Activated CD8-positive, alpha-beta T cell treated with anti-CD3 and anti-CD28 coated beads, Interleukin-2, amount 10 ng/mL, durations not matched to agents 7 days and 5 days (primary cell): ENCODE data around the gene TOLLIP. TPM values are rescaled to one million over a fixed set of nuclear protein-coding genes. Genes with fewer than 3 reads are reported as not detected.

ENCODE experiments used
- ATAC-seq: fragments of 150-1000 bp; cut with Tn5 transposase; one replicate; pipeline ENCODE4 v1.10.0; 2021; ENCODE audit warnings: moderate library complexity
- CTCF ChIA-PET: fragments of 350-600 bp; sonication (Branson Sonifier 250); formaldehyde crosslinking; loops from one replicate; lab custom pipeline; 2021; ENCODE audit warnings: antibody characterized with exemption; lab: Charles Lee
- POLR2A ChIA-PET: fragments of 350-600 bp; sonication (Branson Sonifier 250); formaldehyde crosslinking; loops from one replicate; lab custom pipeline; 2021; ENCODE audit warnings: antibody characterized with exemption; lab: Charles Lee
- DNase-seq: peaks from one replicate; pipeline ENCODE4 v3.0.0-alpha.2; 2020
- H3K27ac Mint-ChIP-seq: one replicate; pipeline ENCODE4 v1.8.0; 2021; ENCODE audit warnings: mild to moderate bottlenecking, mixed read lengths
- H3K27me3 Mint-ChIP-seq: one replicate; pipeline ENCODE4 v1.8.0; 2021; ENCODE audit warnings: low read depth, mixed read lengths
- H3K36me3 Mint-ChIP-seq: one replicate; pipeline ENCODE4 v1.8.0; 2021; ENCODE audit warnings: low read depth, mixed read lengths
- H3K4me1 Mint-ChIP-seq: one replicate; pipeline ENCODE4 v1.8.0; 2021; ENCODE audit warnings: low read depth, mixed read lengths
- H3K4me3 Mint-ChIP-seq: one replicate; pipeline ENCODE4 v1.8.0; 2021; ENCODE audit warnings: mild to moderate bottlenecking, mixed read lengths
- H3K9me3 Mint-ChIP-seq: one replicate; pipeline ENCODE4 v1.8.0; 2022; ENCODE audit warnings: mixed read lengths; ENCODE audit not compliant: insufficient read depth
- total RNA-seq, 2 experiments: library from RNA; stranded (reverse); gene quantifications; one replicate each; pipeline ENCODE4 v1.2.3, GENCODE V29; 2021

The TOLLIP gene
- total RNA-seq, 2 experiments from 2014 or later: 27.1 to 34.3 TPM

GRCh38 chr11:1307163-1307870, 2.1 kb downstream of the TOLLIP start:
- peaks cover 37% of the 10 kb centered on the region for H3K4me1 Mint-ChIP-seq
- CTCF ChIA-PET: no interaction called here
- POLR2A ChIA-PET: no interaction called here
- peak overlapping the region; percentile 52 for H3K27ac Mint-ChIP-seq
- peaks cover 3% of the 10 kb centered on the region for H3K27me3 Mint-ChIP-seq
- DNase-seq: peak; percentile 51
- H3K36me3 Mint-ChIP-seq: peaks cover 13% of the 10 kb centered on the region
- no peak for ATAC-seq
- H3K4me3 Mint-ChIP-seq: peak overlapping the region; percentile 42
- peaks cover 13% of the 10 kb centered on the region for H3K9me3 Mint-ChIP-seq

GRCh38 chr11:1306186-1307162, 3.0 kb downstream of the TOLLIP start:
- Mint-ChIP-seq H3K27ac (peak overlapping the region; percentile 52), H3K4me1 (peaks cover 36% of the 10 kb centered on the region), H3K27me3 (no peaks in the 10 kb centered on the region), H3K4me3 (peak overlapping the region; percentile 42), H3K9me3 (peaks cover 4% of the 10 kb centered on the region), H3K36me3 (peaks cover 11% of the 10 kb centered on the region)
- CTCF ChIA-PET: no interaction called here
- DNase-seq (peak; percentile 20), ATAC-seq (no peak)
- POLR2A ChIA-PET: no interaction called here

DNA sequence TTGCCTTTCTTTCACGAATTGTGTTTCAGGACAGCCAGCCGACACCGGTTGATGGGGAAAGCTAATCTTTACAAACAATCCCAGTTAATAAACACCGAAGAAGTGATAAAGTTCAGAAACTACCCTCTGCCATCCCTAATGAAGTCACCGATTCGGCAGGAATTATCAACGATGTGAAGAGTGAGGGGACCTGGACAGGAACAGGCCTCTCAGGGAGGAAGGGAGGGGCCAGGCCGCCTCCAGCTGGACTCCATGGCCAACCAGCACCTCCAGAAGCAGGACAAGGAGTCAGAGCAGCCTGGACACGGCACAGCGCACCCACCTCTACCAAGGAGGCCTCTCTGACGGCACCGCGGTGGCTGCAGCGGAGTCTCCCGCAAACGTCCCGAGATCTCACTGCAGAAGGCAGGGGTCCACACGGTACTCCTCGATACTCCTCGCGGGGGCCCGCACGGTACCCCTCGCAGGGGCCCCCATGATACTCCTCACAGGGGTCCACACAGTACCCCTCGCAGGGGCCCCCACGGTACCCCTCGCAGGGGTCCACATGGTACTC, 3.9 kb downstream of the TOLLIP start:
- H3K36me3 Mint-ChIP-seq: peaks cover 2% of the 10 kb centered on the region
- DNase-seq: peak; percentile 16
- no peaks in the 10 kb centered on the region for H3K9me3 Mint-ChIP-seq
- CTCF ChIA-PET: no interaction called here
- POLR2A ChIA-PET: no interaction called here
- H3K27me3 Mint-ChIP-seq: no peaks in the 10 kb centered on the region
- no peak for ATAC-seq
- peaks cover 27% of the 10 kb centered on the region for H3K4me1 Mint-ChIP-seq
- H3K27ac Mint-ChIP-seq: no peak overlapping the region
- no peak overlapping the region for H3K4me3 Mint-ChIP-seq

GRCh38 chr11:1305063-1305495, 4.4 kb downstream of the TOLLIP start:
- no peak for ATAC-seq
- H3K36me3 Mint-ChIP-seq: no peaks in the 10 kb centered on the region
- no peak overlapping the region for H3K27ac Mint-ChIP-seq
- peaks cover 24% of the 10 kb centered on the region for H3K4me1 Mint-ChIP-seq
- no peak overlapping the region for H3K4me3 Mint-ChIP-seq
- H3K9me3 Mint-ChIP-seq: no peaks in the 10 kb centered on the region
- peak; percentile 19 for DNase-seq
- CTCF ChIA-PET: no interaction called here
- no peaks in the 10 kb centered on the region for H3K27me3 Mint-ChIP-seq
- POLR2A ChIA-PET: no interaction called here

- H3K4me3 Mint-ChIP-seq: no peak overlapping the region
- peak overlapping the region; percentile 7 for H3K27ac Mint-ChIP-seq
- no peaks in the 10 kb centered on the region for H3K36me3 Mint-ChIP-seq
- DNase-seq (peak; percentile 13), ATAC-seq (no peak)
- H3K27me3 Mint-ChIP-seq: no peaks in the 10 kb centered on the region
- H3K4me1 Mint-ChIP-seq: peaks cover 24% of the 10 kb centered on the region
- CTCF ChIA-PET: no interaction called here
- POLR2A ChIA-PET: no interaction called here
- H3K9me3 Mint-ChIP-seq: no peaks in the 10 kb centered on the region
Observed at GRCh38 chr11:1304380-1304779, 5.1 kb downstream of the TOLLIP start.

DNA sequence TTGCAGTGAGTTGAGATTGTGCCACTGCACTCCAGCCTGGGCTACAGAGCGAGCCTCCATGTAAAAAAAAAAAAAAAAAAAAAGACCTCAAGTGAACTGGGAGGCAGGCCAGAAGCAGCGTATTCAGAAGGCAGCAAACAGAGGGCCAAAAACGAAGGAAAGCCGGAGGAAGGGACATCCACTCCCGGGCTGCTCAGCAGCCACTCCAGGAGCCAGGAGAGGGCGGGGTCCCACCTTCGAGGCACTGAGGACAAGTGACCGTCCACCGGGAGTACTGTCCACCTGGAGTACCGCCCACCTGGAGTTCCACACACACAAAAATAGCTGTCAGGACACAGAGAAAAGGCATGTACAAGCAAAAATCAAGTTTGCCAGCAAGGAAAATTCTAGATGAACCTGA, 5.5 kb downstream of the TOLLIP start:
- no peak overlapping the region for H3K4me3 Mint-ChIP-seq
- no peaks in the 10 kb centered on the region for H3K27me3 Mint-ChIP-seq
- H3K36me3 Mint-ChIP-seq: no peaks in the 10 kb centered on the region
- H3K27ac Mint-ChIP-seq: peak overlapping the region; percentile 7
- ChIA-PET CTCF (no interaction called here), POLR2A (no interaction called here)
- H3K9me3 Mint-ChIP-seq: no peaks in the 10 kb centered on the region
- peaks cover 24% of the 10 kb centered on the region for H3K4me1 Mint-ChIP-seq
- peak; percentile 17 for DNase-seq
- no peak for ATAC-seq

GRCh38 chr11:1303126-1303821, 6.2 kb downstream of the TOLLIP start:
- Mint-ChIP-seq H3K27me3 (no peaks in the 10 kb centered on the region), H3K4me3 (no peak overlapping the region), H3K9me3 (no peaks in the 10 kb centered on the region), H3K4me1 (peaks cover 20% of the 10 kb centered on the region), H3K27ac (peak overlapping the region; percentile 24), H3K36me3 (no peaks in the 10 kb centered on the region)
- CTCF ChIA-PET: no interaction called here
- no peak for DNase-seq
- ATAC-seq: no peak
- POLR2A ChIA-PET: no interaction called here

DNA sequence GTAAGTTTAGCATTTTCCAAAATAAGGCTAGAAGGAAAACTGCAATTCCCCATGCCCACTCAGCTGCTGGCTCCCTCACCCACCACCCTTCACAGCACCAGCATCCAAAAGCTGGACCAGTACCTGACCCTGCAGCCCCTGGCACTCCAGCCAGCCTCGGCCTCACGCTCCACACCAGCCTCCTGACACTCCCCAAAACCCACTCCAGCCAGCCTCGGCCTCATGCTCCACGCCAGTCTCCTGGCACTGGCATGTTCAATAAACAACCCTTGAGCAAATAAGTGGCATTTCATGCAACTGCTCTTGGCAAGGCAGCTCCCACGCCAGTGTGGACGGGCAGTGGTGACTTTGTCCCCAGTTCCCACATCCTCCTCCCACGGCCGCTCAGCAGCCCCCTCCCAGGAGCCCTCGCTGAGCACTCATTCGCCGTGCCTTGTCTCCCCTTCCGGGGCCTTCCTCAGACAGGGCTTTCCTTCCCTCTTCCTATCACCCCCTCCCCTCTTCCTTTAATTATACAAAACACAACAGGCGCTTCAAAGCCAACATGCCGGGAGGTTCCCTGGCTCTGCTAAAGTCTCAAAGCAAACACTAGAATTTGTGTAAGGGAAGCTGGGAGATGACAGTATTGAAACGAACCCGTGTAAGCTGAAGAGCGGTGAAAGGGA, 6.8 kb downstream of the TOLLIP start:
- POLR2A ChIA-PET: no interaction called here

GRCh38 chr11:1302041-1302460, 7.4 kb downstream of the TOLLIP start:
- H3K27me3 Mint-ChIP-seq: no peaks in the 10 kb centered on the region
- H3K4me1 Mint-ChIP-seq: peaks cover 8% of the 10 kb centered on the region
- no peak overlapping the region for H3K27ac Mint-ChIP-seq
- DNase-seq: no peak
- POLR2A ChIA-PET: no interaction called here
- no peak for ATAC-seq
- H3K9me3 Mint-ChIP-seq: no peaks in the 10 kb centered on the region
- CTCF ChIA-PET: no interaction called here
- H3K36me3 Mint-ChIP-seq: no peaks in the 10 kb centered on the region
- no peak overlapping the region for H3K4me3 Mint-ChIP-seq

More for the DNA sequence above, 6.8 kb downstream of the TOLLIP start:
- no peak for ATAC-seq
- DNase-seq: no peak
- Mint-ChIP-seq H3K36me3 (no peaks in the 10 kb centered on the region), H3K27ac (peak overlapping the region; percentile 24), H3K9me3 (no peaks in the 10 kb centered on the region), H3K4me1 (peaks cover 13% of the 10 kb centered on the region), H3K4me3 (no peak overlapping the region), H3K27me3 (no peaks in the 10 kb centered on the region)
- CTCF ChIA-PET: no interaction called here

GRCh38 chr11:1301220-1302000, 8.0 kb downstream of the TOLLIP start:
- H3K27me3 Mint-ChIP-seq: no peaks in the 10 kb centered on the region
- peaks cover 3% of the 10 kb centered on the region for H3K4me1 Mint-ChIP-seq
- H3K4me3 Mint-ChIP-seq: no peak overlapping the region
- ChIA-PET CTCF (no interaction called here), POLR2A (no interaction called here)
- no peaks in the 10 kb centered on the region for H3K9me3 Mint-ChIP-seq
- no peak for ATAC-seq
- H3K36me3 Mint-ChIP-seq: no peaks in the 10 kb centered on the region
- H3K27ac Mint-ChIP-seq: no peak overlapping the region
- no peak for DNase-seq
